Prostate gland (tissue), 2 donors: ENCODE data around the gene CALHM2.

Source experiments
- POLR2A ChIP-seq: fragments of 450-650 bp; IDR thresholded peaks from one replicate; pipeline ENCODE4 v1.6.1; 2016; ENCODE audit warnings: antibody characterized with exemption, mild to moderate bottlenecking
- POLR2AphosphoS5 ChIP-seq: sonication (generic); formaldehyde crosslinking; IDR thresholded peaks from one replicate; pipeline ENCODE4 v1.6.1; 2017; ENCODE audit warnings: antibody characterized with exemption
- TF ChIP-seq, protein P1 (sequence below), 4 experiments: fragments of 200-600 bp in 2 of 4; fragments of 450-650 bp in 2 of 4; sonication (generic) in 2 of 4; IDR thresholded peaks; 1 replicate in 3 of 4; 2 replicates in 1 of 4; pipeline ENCODE4 v1.5.1; 2016 to 2019; ENCODE audit warnings: antibody characterized with exemption in 4 of 4, mild to moderate bottlenecking in 2 of 4, moderate library complexity in 2 of 4

DNA sequence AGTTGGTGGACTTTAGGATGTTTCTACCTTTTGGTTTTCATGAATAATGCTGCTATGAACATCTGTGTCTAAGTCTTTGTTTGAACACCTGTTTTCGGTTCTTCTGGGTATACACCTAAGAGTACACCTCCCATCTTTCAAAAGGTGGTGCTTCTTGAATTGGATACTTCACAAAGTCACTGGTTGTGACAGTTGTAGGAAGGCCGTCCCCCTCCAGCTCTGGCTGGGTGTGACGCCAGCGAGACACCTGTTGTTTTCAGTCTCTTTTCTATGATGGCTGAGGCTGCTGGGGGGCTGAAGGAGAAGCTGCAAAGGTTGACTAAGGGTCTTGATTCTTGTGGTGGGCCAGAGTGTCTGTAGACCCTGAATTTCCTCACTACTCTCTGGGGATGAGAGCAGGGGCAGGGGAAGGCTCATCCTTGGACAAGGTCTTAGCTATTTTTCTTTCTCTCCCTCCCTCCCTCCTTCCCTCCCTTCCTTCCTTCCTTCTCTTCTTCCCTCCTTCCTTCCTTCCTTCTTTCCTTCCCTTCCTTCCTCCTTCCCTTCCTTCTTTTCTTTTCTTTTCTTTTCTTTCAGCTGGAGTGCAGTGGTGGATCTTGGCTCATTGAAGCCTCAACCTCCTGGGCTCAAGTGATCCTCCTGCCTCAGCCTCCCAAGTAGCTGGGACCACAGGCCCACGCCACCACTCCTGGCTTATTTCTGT, 46.9 kb upstream of the CALHM2 start:
- TF ChIP-seq, protein P1, sequence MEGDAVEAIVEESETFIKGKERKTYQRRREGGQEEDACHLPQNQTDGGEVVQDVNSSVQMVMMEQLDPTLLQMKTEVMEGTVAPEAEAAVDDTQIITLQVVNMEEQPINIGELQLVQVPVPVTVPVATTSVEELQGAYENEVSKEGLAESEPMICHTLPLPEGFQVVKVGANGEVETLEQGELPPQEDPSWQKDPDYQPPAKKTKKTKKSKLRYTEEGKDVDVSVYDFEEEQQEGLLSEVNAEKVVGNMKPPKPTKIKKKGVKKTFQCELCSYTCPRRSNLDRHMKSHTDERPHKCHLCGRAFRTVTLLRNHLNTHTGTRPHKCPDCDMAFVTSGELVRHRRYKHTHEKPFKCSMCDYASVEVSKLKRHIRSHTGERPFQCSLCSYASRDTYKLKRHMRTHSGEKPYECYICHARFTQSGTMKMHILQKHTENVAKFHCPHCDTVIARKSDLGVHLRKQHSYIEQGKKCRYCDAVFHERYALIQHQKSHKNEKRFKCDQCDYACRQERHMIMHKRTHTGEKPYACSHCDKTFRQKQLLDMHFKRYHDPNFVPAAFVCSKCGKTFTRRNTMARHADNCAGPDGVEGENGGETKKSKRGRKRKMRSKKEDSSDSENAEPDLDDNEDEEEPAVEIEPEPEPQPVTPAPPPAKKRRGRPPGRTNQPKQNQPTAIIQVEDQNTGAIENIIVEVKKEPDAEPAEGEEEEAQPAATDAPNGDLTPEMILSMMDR (IDR thresholded peaks at IDR 0.05), result no peak
- TF ChIP-seq POLR2AphosphoS5 (no peak), POLR2A (no peak)
